OCI-LY7 (cell line): Measurements from ENCODE around the gene CES4A. TPM values are rescaled to one million over a fixed set of nuclear protein-coding genes. Genes with fewer than 3 reads are reported as not detected.
A peak's percentile ranks its signal among the peaks of the same experiment; 100 is the strongest.
"Not testable (repeated sequence)": the region's sequence is repeated elsewhere in the genome, so short reads cannot be mapped to it uniquely, and the experiment has no call there.

ENCODE experiments used
- BruUV-seq: library from RNA; stranded (reverse); fragments of 400-500 nt; replicated peaks from 2 replicates; lab custom pipeline; 2021; lab: Mats Ljungman, UMichigan
- CTCF ChIA-PET: fragments of 300-600 bp; sonication (Branson Sonifier 250); formaldehyde crosslinking; loops from one replicate; lab custom pipeline; 2022; ENCODE audit warnings: antibody characterized with exemption; ENCODE audit not compliant: unreplicated experiment; lab: Charles Lee
- POLR2A ChIA-PET: fragments of 300-600 bp; sonication (Branson Sonifier 250); formaldehyde crosslinking; loops from one replicate; lab custom pipeline; 2022; ENCODE audit warnings: antibody characterized with exemption; lab: Charles Lee
- DNase-seq: peaks from one replicate; pipeline ENCODE4 v3.0.0-alpha.2; 2015; ENCODE audit warnings: low spot score
- H2AFZ ChIP-seq: fragments of 200-600 bp; sonication (generic), shearing (Covaris generic); 2 replicates; pipeline ENCODE4 v1.6.1; 2014; ENCODE audit warnings: mild to moderate bottlenecking, antibody characterized with exemption, low read length, moderate library complexity
- H3K27ac ChIP-seq: fragments of 200-600 bp; sonication (generic); 2 replicates; pipeline ENCODE4 v1.5.1; 2014; ENCODE audit warnings: mixed run types, low read depth, mild to moderate bottlenecking, moderate library complexity, low read length, inconsistent platforms; ENCODE audit not compliant: poor library complexity, severe bottlenecking
- H3K36me3 ChIP-seq: fragments of 200-600 bp; sonication (generic); 2 replicates; pipeline ENCODE4 v1.6.1; 2014; ENCODE audit warnings: mild to moderate bottlenecking, antibody characterized with exemption, low read length, moderate library complexity, mixed read lengths; ENCODE audit not compliant: insufficient read depth
- H3K4me1 ChIP-seq: fragments of 200-600 bp; sonication (generic); 2 replicates; pipeline ENCODE4 v1.5.1; 2014; ENCODE audit warnings: mild to moderate bottlenecking, low read length; ENCODE audit not compliant: insufficient read depth, poor library complexity, severe bottlenecking
- H3K4me2 ChIP-seq: fragments of 200-600 bp; sonication (generic); 2 replicates; pipeline ENCODE4 v1.6.1; 2014; ENCODE audit warnings: mild to moderate bottlenecking, low read length
- H3K4me3 ChIP-seq: fragments of 200-600 bp; sonication (generic); 2 replicates; pipeline ENCODE4 v1.5.1; 2014; ENCODE audit warnings: mild to moderate bottlenecking, low read depth, low read length; ENCODE audit not compliant: poor library complexity, severe bottlenecking
- H3K79me2 ChIP-seq: fragments of 200-600 bp; sonication (generic); 2 replicates; pipeline ENCODE4 v1.6.1; 2016; ENCODE audit warnings: low read depth, mild to moderate bottlenecking, low read length, moderate library complexity, mixed read lengths; ENCODE audit not compliant: insufficient read depth
- H3K9me2 ChIP-seq: fragments of 200-600 bp; sonication (generic); 2 replicates; pipeline ENCODE4 v1.6.1; 2016; ENCODE audit warnings: mild to moderate bottlenecking, low read length, mixed read lengths; ENCODE audit not compliant: insufficient read depth
- H3K9me3 ChIP-seq: fragments of 200-600 bp; sonication (generic); 2 replicates; pipeline ENCODE4 v1.6.1; 2014; ENCODE audit warnings: mild to moderate bottlenecking, mixed run types, low read length, mixed read lengths
- H4K20me1 ChIP-seq: fragments of 200-600 bp; sonication (generic); 2 replicates; pipeline ENCODE4 v1.6.1; 2014; ENCODE audit warnings: mild to moderate bottlenecking, antibody characterized with exemption, low read length, moderate library complexity, mixed read lengths; ENCODE audit not compliant: insufficient read depth
- EZH2phosphoT487 ChIP-seq: fragments of 200-600 bp; sonication (generic); IDR thresholded peaks from 2 replicates; pipeline ENCODE4 v1.6.1; 2018; ENCODE audit warnings: low read depth, borderline replicate concordance, mild to moderate bottlenecking, mixed run types, antibody characterized with exemption, low read length, moderate library complexity, mixed read lengths
- intact Hi-C: fragments of 100-400 bp; cut with micrococcal nuclease; formaldehyde crosslinking; loops from one replicate; pipeline ENCODE4 v1.10.0; 2022; ENCODE audit not compliant: unreplicated experiment
- total RNA-seq, 2 experiments: library from RNA; depleted of rRNA in 1 of 2; stranded (reverse); fragments of >200 nt in 1 of 2; shearing (Covaris generic) in 1 of 2; gene quantifications; 2 replicates each; pipeline ENCODE4 v1.2.3, GENCODE V29; 2014 to 2022
- TF ChIP-seq, protein P1 (sequence below): fragments of 200-600 bp; sonication (generic); conservative IDR thresholded peaks from 2 replicates; pipeline ENCODE4 v1.5.1; 2014; ENCODE audit warnings: mild to moderate bottlenecking, antibody characterized with exemption, low read length, moderate library complexity, mixed read lengths

CES4A gene
- total RNA-seq, 2 experiments from 2014 or later, result 0.38 to 0.47 TPM

DNA sequence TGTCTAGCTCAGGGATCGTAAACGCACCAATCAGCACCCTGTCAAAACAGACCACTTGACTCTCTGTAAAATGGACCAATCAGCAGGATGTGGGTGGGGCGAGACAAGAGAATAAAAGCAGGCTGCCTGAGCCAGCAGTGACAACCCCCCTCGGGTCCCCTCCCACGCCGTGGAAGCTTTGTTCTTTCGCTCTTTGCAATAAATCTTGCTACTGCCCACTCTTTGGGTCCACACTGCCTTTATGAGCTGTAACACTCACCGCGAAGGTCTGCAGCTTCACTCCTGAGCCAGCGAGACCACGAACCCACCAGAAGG is 13.5 kb upstream of the CES4A start:
- H2AFZ ChIP-seq, intact Hi-C loops, CTCF ChIA-PET, H3K79me2 ChIP-seq, H3K36me3 ChIP-seq, H4K20me1 ChIP-seq, H3K27ac ChIP-seq, H3K4me2 ChIP-seq, H3K4me3 ChIP-seq, H3K4me1 ChIP-seq, BruUV-seq, H3K9me2 ChIP-seq, H3K9me3 ChIP-seq: not testable (repeated sequence)
- DNase-seq, result peak; percentile 23
- POLR2A ChIA-PET, result interaction anchor here (0.6 kb wide), 1 partner anchor 31 kb away, joined by 3 read pairs; no protein-coding TSS in a partner anchor

DNA sequence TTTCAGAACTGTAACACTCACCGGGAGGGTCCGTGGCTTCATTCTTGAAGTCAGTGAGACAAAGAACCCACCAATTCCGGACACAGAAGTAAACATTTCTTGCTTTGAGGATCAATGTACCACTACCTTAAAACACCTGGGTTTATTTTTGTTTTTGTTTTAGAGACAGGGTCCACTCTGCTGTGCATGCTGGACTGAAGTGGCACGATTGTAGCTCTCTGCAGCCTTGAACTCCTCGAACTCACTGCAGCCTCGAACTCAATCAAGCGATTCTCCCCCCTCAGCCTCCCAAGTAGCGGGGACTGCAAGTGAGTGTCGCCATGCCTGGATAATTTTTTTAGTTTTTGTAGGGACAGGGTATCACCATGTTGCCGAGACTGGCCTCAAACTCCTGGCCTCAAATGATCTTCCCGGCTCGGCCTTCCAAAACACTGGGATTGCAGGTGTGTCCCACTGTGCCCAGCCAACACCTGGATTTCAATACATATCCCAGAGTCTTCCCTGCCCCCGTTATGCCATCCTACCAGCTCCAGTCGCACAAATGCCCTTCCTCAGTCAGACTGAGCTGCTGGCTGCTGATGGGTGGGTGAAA is 13.0 kb upstream of the CES4A start:
- POLR2A ChIA-PET, result interaction anchor here (0.6 to 0.7 kb wide), 2 partner anchors 178 to 207 kb away, joined by 4 to 6 read pairs; no protein-coding TSS in a partner anchor
- intact Hi-C loops, result no loop called here
- H3K36me3 ChIP-seq, result no peaks in the 10 kb centered on the region
- BruUV-seq, result no TSS peak
- H3K4me2 ChIP-seq, result no peak overlapping the region
- H3K4me1 ChIP-seq, result no peaks in the 10 kb centered on the region
- no peaks in the 10 kb centered on the region for H3K9me2 ChIP-seq
- no peaks in the 10 kb centered on the region for H4K20me1 ChIP-seq
- CTCF ChIA-PET, result no interaction called here
- no peak overlapping the region for H3K27ac ChIP-seq
- TF ChIP-seq, protein P1, sequence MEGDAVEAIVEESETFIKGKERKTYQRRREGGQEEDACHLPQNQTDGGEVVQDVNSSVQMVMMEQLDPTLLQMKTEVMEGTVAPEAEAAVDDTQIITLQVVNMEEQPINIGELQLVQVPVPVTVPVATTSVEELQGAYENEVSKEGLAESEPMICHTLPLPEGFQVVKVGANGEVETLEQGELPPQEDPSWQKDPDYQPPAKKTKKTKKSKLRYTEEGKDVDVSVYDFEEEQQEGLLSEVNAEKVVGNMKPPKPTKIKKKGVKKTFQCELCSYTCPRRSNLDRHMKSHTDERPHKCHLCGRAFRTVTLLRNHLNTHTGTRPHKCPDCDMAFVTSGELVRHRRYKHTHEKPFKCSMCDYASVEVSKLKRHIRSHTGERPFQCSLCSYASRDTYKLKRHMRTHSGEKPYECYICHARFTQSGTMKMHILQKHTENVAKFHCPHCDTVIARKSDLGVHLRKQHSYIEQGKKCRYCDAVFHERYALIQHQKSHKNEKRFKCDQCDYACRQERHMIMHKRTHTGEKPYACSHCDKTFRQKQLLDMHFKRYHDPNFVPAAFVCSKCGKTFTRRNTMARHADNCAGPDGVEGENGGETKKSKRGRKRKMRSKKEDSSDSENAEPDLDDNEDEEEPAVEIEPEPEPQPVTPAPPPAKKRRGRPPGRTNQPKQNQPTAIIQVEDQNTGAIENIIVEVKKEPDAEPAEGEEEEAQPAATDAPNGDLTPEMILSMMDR, result no peak
- TF ChIP-seq EZH2phosphoT487, result no peak
- no peak overlapping the region for H3K4me3 ChIP-seq
- H3K79me2 ChIP-seq, result no peaks in the 10 kb centered on the region
- no peaks in the 10 kb centered on the region for H3K9me3 ChIP-seq
- H2AFZ ChIP-seq, result no peak overlapping the region
- no peak for DNase-seq

DNA sequence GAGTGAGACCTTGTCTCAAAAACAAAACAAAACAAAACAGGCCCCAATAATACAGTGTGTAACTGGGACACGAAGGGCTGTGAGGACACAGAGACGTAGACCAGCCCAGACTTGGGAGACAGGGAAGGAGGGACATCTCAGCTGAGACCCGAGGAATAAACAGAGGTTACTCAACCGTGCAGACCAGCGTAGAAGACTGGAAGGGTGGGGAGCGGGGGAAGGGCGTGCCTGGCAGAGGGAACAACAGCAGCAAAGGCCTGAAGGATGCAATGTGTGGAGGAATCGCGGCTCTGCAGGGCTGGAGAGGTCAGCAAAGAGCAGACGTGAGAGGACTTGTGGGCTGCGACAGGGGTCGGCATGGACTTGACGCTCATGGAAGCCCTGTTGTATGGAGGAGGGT is 11.6 kb upstream of the CES4A start:
- no peak overlapping the region for H3K4me3 ChIP-seq
- no peak overlapping the region for H3K4me2 ChIP-seq
- H3K9me2 ChIP-seq, result no peaks in the 10 kb centered on the region
- no peaks in the 10 kb centered on the region for H3K9me3 ChIP-seq
- H3K36me3 ChIP-seq, result no peaks in the 10 kb centered on the region
- H3K27ac ChIP-seq, result no peak overlapping the region
- no peaks in the 10 kb centered on the region for H3K79me2 ChIP-seq
- H4K20me1 ChIP-seq, result no peaks in the 10 kb centered on the region
- DNase-seq, result no peak
- intact Hi-C loops, result loop anchor here (1.0 kb wide), 3 partner anchors 125 to 209 kb away; no protein-coding TSS in a partner anchor
- ChIA-PET CTCF (no interaction called here), POLR2A (no interaction called here)
- BruUV-seq, result no TSS peak
- no peaks in the 10 kb centered on the region for H3K4me1 ChIP-seq
- TF ChIP-seq, protein P1, result no peak
- no peak for TF ChIP-seq EZH2phosphoT487
- H2AFZ ChIP-seq, result no peak overlapping the region
